Neutrophil (primary cell): ENCODE results near the gene GAS7.

Source experiments
- H3K27ac ChIP-seq: fragments of 200-600 bp; sonication (generic); 2 replicates; pipeline ENCODE4 v1.5.1; 2016; ENCODE audit warnings: mild to moderate bottlenecking, moderate library complexity
- H3K27me3 ChIP-seq: fragments of 200-600 bp; sonication (generic); 2 replicates; pipeline ENCODE4 v1.6.0; 2016; ENCODE audit warnings: mild to moderate bottlenecking
- H3K36me3 ChIP-seq: fragments of 200-600 bp; sonication (generic); 2 replicates; pipeline ENCODE4 v1.5.1; 2017
- H3K4me1 ChIP-seq, 2 experiments: fragments of 200-600 bp in 1 of 2; sonication (generic) in 1 of 2; 1 replicate in 1 of 2; 2 replicates in 1 of 2; pipeline versions ENCODE4 v1.5.1 to v1.6.1; 2013 to 2016; ENCODE audit warnings: low read depth in 1 of 2, low read length in 1 of 2, mild to moderate bottlenecking in 1 of 2, moderate library complexity in 1 of 2; ENCODE audit not compliant: control insufficient read depth in 1 of 2, insufficient read depth in 1 of 2
- H3K4me3 ChIP-seq, 2 experiments: fragments of 200-600 bp in 1 of 2; sonication (generic) in 1 of 2; 1 replicate in 1 of 2; 2 replicates in 1 of 2; pipeline ENCODE4 v1.5.1; 2013 to 2016; ENCODE audit warnings: low read depth in 1 of 2, low read length in 1 of 2, mild to moderate bottlenecking in 1 of 2, moderate library complexity in 1 of 2
- H3K9me3 ChIP-seq: fragments of 200-600 bp; sonication (generic); 2 replicates; pipeline ENCODE4 v1.5.1; 2016
- CTCF ChIP-seq: fragments of 200-600 bp; sonication (generic); IDR thresholded peaks from 2 replicates; pipeline ENCODE4 v1.5.1; 2016; ENCODE audit warnings: antibody characterized with exemption

GAS7 gene

DNA sequence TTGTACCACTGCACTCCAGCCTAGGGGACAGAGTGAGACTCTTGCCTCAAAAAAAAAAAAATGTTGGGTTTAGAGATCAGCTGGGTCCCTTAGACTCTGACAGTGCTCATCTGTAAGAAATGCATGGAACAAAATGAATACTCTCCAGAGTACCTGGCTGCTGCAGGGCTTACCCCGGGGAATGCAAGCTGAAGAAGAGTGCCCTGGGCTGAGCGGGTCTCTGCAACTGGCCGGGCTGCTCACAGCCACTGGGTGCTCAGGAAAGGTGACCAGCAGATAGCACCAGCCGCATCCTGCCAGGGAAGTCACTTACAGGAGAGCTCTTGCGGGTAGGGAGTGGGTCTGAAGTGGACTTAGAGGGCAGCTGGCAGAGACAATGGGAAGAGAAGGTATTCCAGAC, 82.1 kb downstream of the GAS7 start:
- Histone ChIP-seq H3K27me3 (no peaks in the 10 kb centered on the region), H3K4me3 (no peak overlapping the region), H3K4me1 (peaks cover 74 to 84% of the 10 kb centered on the region in 2 experiments), H3K9me3 (no peaks in the 10 kb centered on the region), H3K27ac (peak overlapping the region; percentile 96), H3K36me3 (no peaks in the 10 kb centered on the region)
- no peak for TF ChIP-seq CTCF

DNA sequence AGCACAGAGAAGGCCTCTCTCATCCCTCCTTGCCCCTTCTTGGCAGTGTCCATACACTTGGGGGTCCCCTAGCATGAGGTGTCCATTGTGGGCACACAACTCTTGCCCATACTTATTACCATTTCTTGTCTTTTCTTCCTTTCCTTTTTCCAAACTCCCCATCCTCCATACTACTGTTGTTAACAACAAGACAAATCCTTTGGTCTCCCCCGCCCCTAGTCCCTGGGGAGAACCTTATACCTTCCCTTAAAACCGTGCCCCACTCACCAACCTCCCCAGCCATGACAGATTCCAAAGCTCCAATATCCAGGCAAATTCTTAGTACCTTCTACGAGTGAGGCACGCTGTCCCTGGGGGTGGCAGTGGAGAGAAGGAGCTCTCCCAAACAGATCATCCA, 82.9 kb downstream of the GAS7 start:
- Histone ChIP-seq H3K4me3 (peak overlapping the region; percentile 60 to 62), H3K27ac (peak overlapping the region; percentile 96), H3K9me3 (no peaks in the 10 kb centered on the region), H3K36me3 (no peaks in the 10 kb centered on the region), H3K4me1 (peaks cover 70 to 77% of the 10 kb centered on the region in 2 experiments), H3K27me3 (no peaks in the 10 kb centered on the region)
- TF ChIP-seq CTCF: no peak

GRCh38 chr17:10114931-10115535, 83.4 kb downstream of the GAS7 start:
- Histone ChIP-seq H3K4me1 (peaks cover 65 to 72% of the 10 kb centered on the region in 2 experiments), H3K4me3 (peak overlapping the region; percentile 60 to 62), H3K27ac (peak overlapping the region; percentile 96), H3K27me3 (no peaks in the 10 kb centered on the region), H3K9me3 (no peaks in the 10 kb centered on the region), H3K36me3 (no peaks in the 10 kb centered on the region)
- peak; percentile 15 for TF ChIP-seq CTCF

- no peak for TF ChIP-seq CTCF
- no peaks in the 10 kb centered on the region for H3K36me3 ChIP-seq
- H3K9me3 ChIP-seq: no peaks in the 10 kb centered on the region
- H3K4me1 ChIP-seq: peaks cover 51 to 59% of the 10 kb centered on the region in 2 experiments
- peak overlapping the region; percentile 96 for H3K27ac ChIP-seq
- H3K4me3 ChIP-seq: no peak overlapping the region
- H3K27me3 ChIP-seq: no peaks in the 10 kb centered on the region
Observed at GRCh38 chr17:10112962-10113361, 85.4 kb downstream of the GAS7 start.

DNA sequence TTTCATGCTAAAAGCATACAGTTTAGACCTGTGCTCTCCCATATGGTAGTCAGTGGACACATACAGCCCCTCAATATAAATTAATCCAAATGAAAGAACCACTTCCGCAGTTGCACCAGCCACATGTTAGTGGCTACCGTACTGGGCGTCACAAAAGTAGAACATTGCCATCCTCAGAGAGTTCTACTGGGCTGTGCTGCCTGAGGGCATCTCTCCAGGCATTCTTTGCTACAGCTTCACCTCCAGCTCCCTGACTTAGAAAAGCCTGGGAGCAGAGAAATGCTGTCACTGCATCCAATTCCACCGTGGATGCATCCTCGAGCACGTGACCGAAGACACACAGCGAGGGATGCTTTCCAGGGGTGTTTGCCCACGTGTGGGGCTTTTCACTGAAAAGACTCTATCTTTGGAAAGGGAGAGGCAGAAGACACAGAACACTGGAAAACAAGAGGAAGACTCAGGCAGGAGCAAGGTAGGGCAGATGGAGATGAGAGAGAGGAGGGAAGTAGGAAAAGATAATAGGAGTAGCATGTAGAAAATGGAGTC, 86.4 kb downstream of the GAS7 start:
- no peak for TF ChIP-seq CTCF
- no peaks in the 10 kb centered on the region for H3K36me3 ChIP-seq
- H3K27ac ChIP-seq: no peak overlapping the region
- H3K9me3 ChIP-seq: no peaks in the 10 kb centered on the region
- H3K4me3 ChIP-seq: no peak overlapping the region
- H3K4me1 ChIP-seq: peaks cover 51 to 59% of the 10 kb centered on the region in 2 experiments
- no peaks in the 10 kb centered on the region for H3K27me3 ChIP-seq
